SK-N-SH (cell line): Measurements from ENCODE around the gene ASCC1. TPM values are rescaled to one million over a fixed set of nuclear protein-coding genes. Genes with fewer than 3 reads are reported as not detected.
A peak's percentile ranks its signal among the peaks of the same experiment; 100 is the strongest.

Experiments
- CTCF ChIP-seq: fragments of 200-600 bp; sonication (generic); IDR thresholded peaks from 2 replicates; pipeline ENCODE4 v1.6.1; 2017; ENCODE audit warnings: antibody characterized with exemption, mild to moderate bottlenecking, moderate library complexity
- ELF1 ChIP-seq: IDR thresholded peaks from 2 replicates; pipeline ENCODE4 v1.4.0; 2012
- MXI1 ChIP-seq: IDR thresholded peaks from 2 replicates; pipeline ENCODE4 v1.6.1; 2012; ENCODE audit warnings: mild to moderate bottlenecking, low read depth, low read length, improper control_type of control experiment
- NRF1 ChIP-seq: IDR thresholded peaks from 2 replicates; pipeline ENCODE4 v1.6.1; 2012; ENCODE audit warnings: low read depth, mild to moderate bottlenecking, low read length
- POLR2AphosphoS5 ChIP-seq: IDR thresholded peaks from 2 replicates; pipeline ENCODE4 v1.6.1; 2012; ENCODE audit warnings: low read depth, low read length
- RCOR1 ChIP-seq: fragments of 150-350 bp; IDR thresholded peaks from 2 replicates; pipeline ENCODE4 v1.6.1; 2017; ENCODE audit warnings: antibody characterized with exemption, low read length
- TEAD4 ChIP-seq: IDR thresholded peaks from 2 replicates; pipeline ENCODE4 v1.4.0; 2012; ENCODE audit warnings: mild to moderate bottlenecking, borderline replicate concordance; ENCODE audit not compliant: insufficient read depth
- USF1 ChIP-seq: IDR thresholded peaks from 2 replicates; pipeline ENCODE4 v1.4.0; 2012; ENCODE audit warnings: low read depth, borderline replicate concordance
- ZBTB33 ChIP-seq: IDR thresholded peaks from 2 replicates; pipeline ENCODE4 v1.4.0; 2012; ENCODE audit warnings: low read depth, borderline replicate concordance
- polyA plus RNA-seq, 3 experiments: library from polyadenylated mRNA; depleted of rRNA; stranded (reverse); fragments of >200 nt; gene quantifications; 2 replicates each; pipeline ENCODE4 v1.2.3, GENCODE V29; 2012
- small RNA-seq, 7 experiments: library from RNA; depleted of rRNA; stranded (forward); fragments of <200 nt; gene quantifications; one replicate each; pipeline ENCODE3, GENCODE V24; 2012

The ASCC1 gene
- polyA plus RNA-seq, 1 of the 3 experiments (the other 2 are of a cell fraction) = 15.0 TPM

- TF ChIP-seq ZBTB33 (no peak), USF1 (no peak), CTCF (peak; percentile 100), ELF1 (no peak), RCOR1 (0 out of 2 replicates have a peak, but pooled peaks have one; percentile 22), MXI1 (no peak), NRF1 (peak; percentile 36; the same call in 1 of the 2 replicates), POLR2AphosphoS5 (no peak), TEAD4 (no peak)
These were observed 167.5 kb downstream of the ASCC1 start (continued) for GRCh38 chr10:72048450-72049124.

Small RNA genes lying within 50 kb of the gene (small RNA-seq; reads per million reads assigned to genes)
- gene RF00019 (0 reads per million in 7 experiments), gene RF00340 (0 reads per million in 7 experiments)

Other genes starting within 250 kb of the ASCC1 start
- 0.18 and 0.63 TPM in 2 replicates for gene SPOCK2, start 127.7 kb downstream of the ASCC1 start, polyA plus RNA-seq (2012; rRNA removed)
- 45.2 and 65.7 TPM in 2 replicates for gene ANAPC16, start 264 bp downstream of the ASCC1 start, polyA plus RNA-seq (2012; rRNA removed)
- gene DDIT4, start 57.6 kb upstream of the ASCC1 start, polyA plus RNA-seq (2012; rRNA removed) = 24.9 and 30.4 TPM in 2 replicates
- 22.9 and 25.8 TPM in 2 replicates for gene DNAJB12, start 138.6 kb upstream of the ASCC1 start, polyA plus RNA-seq (2012; rRNA removed)